ENCODE data around the gene GTF2B. TPM values are rescaled to one million over a fixed set of nuclear protein-coding genes. Genes with fewer than 3 reads are reported as not detected.

Gene GTF2B
- total RNA-seq, 1 donor from 2014 or later = 79.1 TPM

Small RNA genes lying within 50 kb of the gene (small RNA-seq; reads per million reads assigned to genes)
- gene RNU6-125P = not detected

Other genes with a start within 250 kb of the GTF2B start
- 86.4 TPM for gene PKN2, start 207.3 kb downstream of the GTF2B start, total RNA-seq
- gene KYAT3, start 101.1 kb upstream of the GTF2B start, total RNA-seq = 15.1 TPM
- 39.5 TPM for gene RBMXL1, start 101.1 kb upstream of the GTF2B start, total RNA-seq
- 0.82 TPM for gene GBP3, start 131.3 kb upstream of the GTF2B start, total RNA-seq
- 1.2 TPM for gene GBP1, start 173.6 kb upstream of the GTF2B start, total RNA-seq
- not detected for gene GBP2, start 234.5 kb upstream of the GTF2B start, total RNA-seq

Measured in frontal cortex (tissue), 1 donor.